Liver (tissue), 9 donors: ENCODE results near the gene TCF7L1. TPM values are rescaled to one million over a fixed set of nuclear protein-coding genes. Genes with fewer than 3 reads are reported as not detected.

Experiments used
- DNase-seq: peaks from one replicate; pipeline ENCODE4 v3.0.0-alpha.2; 2017; ENCODE audit warnings: low spot score
- H3K27ac ChIP-seq, 2 donors: one replicate each; pipeline ENCODE4 v1.7.0; 2013; ENCODE audit warnings: inconsistent platforms in 2 of 2, low read length in 2 of 2, control low read depth in 1 of 2, low read depth in 1 of 2, mild to moderate bottlenecking in 1 of 2
- H3K27me3 ChIP-seq, 4 donors: one replicate each; pipeline versions ENCODE4 v1.6.1 to v1.7.0; 2013; ENCODE audit warnings: low read length in 3 of 4, inconsistent platforms in 1 of 4, mild to moderate bottlenecking in 1 of 4, moderate library complexity in 1 of 4; ENCODE audit not compliant: control insufficient read depth in 4 of 4, insufficient read depth in 4 of 4
- H3K36me3 ChIP-seq, 4 donors: one replicate each; pipeline versions ENCODE4 v1.6.1 to v1.7.0; 2013; ENCODE audit warnings: low read length in 3 of 4, mild to moderate bottlenecking in 3 of 4, low read depth in 1 of 4, moderate library complexity in 1 of 4; ENCODE audit not compliant: control insufficient read depth in 4 of 4, insufficient read depth in 3 of 4
- H3K4me1 ChIP-seq, 4 donors: one replicate each; pipeline versions ENCODE4 v1.6.1 to v1.7.0; 2013; ENCODE audit warnings: low read length in 3 of 4, mild to moderate bottlenecking in 3 of 4, moderate library complexity in 1 of 4; ENCODE audit not compliant: control insufficient read depth in 4 of 4, insufficient read depth in 4 of 4
- H3K4me3 ChIP-seq, 3 donors: one replicate each; pipeline versions ENCODE4 v1.6.1 to v1.7.0; 2013; ENCODE audit warnings: low read length in 3 of 3, control low read depth in 1 of 3, low read depth in 1 of 3, mild to moderate bottlenecking in 1 of 3
- H3K9ac ChIP-seq, 2 donors: one replicate each; pipeline ENCODE4 v1.7.0; 2013; ENCODE audit warnings: low read length in 2 of 2, mild to moderate bottlenecking in 2 of 2, moderate library complexity in 2 of 2, control low read depth in 1 of 2, low read depth in 1 of 2
- H3K9me3 ChIP-seq, 4 donors: one replicate each; pipeline versions ENCODE4 v1.6.1 to v1.7.0; 2013; ENCODE audit warnings: low read length in 3 of 4; ENCODE audit not compliant: control insufficient read depth in 4 of 4
- EGR1 ChIP-seq, 2 donors: IDR thresholded peaks; 2 replicates each; pipeline ENCODE4 v1.6.1; 2016 to 2018; ENCODE audit warnings: antibody characterized with exemption in 2 of 2, low read depth in 2 of 2
- FOXA1 ChIP-seq: IDR thresholded peaks from 2 replicates; pipeline ENCODE4 v1.6.1; 2016; ENCODE audit warnings: antibody characterized with exemption
- FOXA2 ChIP-seq: IDR thresholded peaks from 2 replicates; pipeline ENCODE4 v1.6.1; 2016; ENCODE audit warnings: antibody characterized with exemption
- GABPA ChIP-seq, 2 donors: IDR thresholded peaks in 1 of 2; conservative IDR thresholded peaks in 1 of 2; 2 replicates each; pipeline ENCODE4 v1.6.1; 2016; ENCODE audit warnings: antibody characterized with exemption in 2 of 2, mild to moderate bottlenecking in 1 of 2, moderate library complexity in 1 of 2
- HNF4A ChIP-seq, 2 donors: conservative IDR thresholded peaks; 2 replicates each; pipeline ENCODE4 v1.6.1; 2016; ENCODE audit warnings: antibody characterized with exemption in 2 of 2, mild to moderate bottlenecking in 2 of 2
- HNF4G ChIP-seq: IDR thresholded peaks from 2 replicates; pipeline ENCODE4 v1.6.1; 2016; ENCODE audit warnings: antibody characterized with exemption
- JUND ChIP-seq, 2 donors: IDR thresholded peaks; 2 replicates each; pipeline ENCODE4 v1.6.1; 2016; ENCODE audit warnings: antibody characterized with exemption in 2 of 2
- NR2F2 ChIP-seq: IDR thresholded peaks from 2 replicates; pipeline ENCODE4 v1.6.1; 2016; ENCODE audit warnings: antibody characterized with exemption
- REST ChIP-seq: IDR thresholded peaks from 2 replicates; pipeline ENCODE4 v1.6.1; 2016; ENCODE audit warnings: antibody characterized with exemption, mild to moderate bottlenecking
- RXRA ChIP-seq, 2 donors: IDR thresholded peaks; 2 replicates each; pipeline ENCODE4 v1.6.1; 2017 to 2018; ENCODE audit warnings: antibody characterized with exemption in 2 of 2, mild to moderate bottlenecking in 1 of 2
- SP1 ChIP-seq: IDR thresholded peaks from 2 replicates; pipeline ENCODE4 v1.6.1; 2018; ENCODE audit warnings: antibody characterized with exemption, mild to moderate bottlenecking
- TAF1 ChIP-seq: conservative IDR thresholded peaks from 2 replicates; pipeline ENCODE4 v1.6.1; 2016; ENCODE audit warnings: antibody characterized with exemption, mild to moderate bottlenecking
- YY1 ChIP-seq: IDR thresholded peaks from 2 replicates; pipeline ENCODE4 v1.6.1; 2016; ENCODE audit warnings: antibody characterized with exemption, mild to moderate bottlenecking
- WGBS: extraction: QIAGEN DNeasy Blood & Tissue Kit; methylation state at CpG from one replicate; pipeline ENCODE4 v1.1.7; 2013; 5-methylcytosine and 5-hydroxymethylcytosine counted together
- polyA plus RNA-seq, 2 donors: library from polyadenylated mRNA; stranded (reverse) in 1 of 2; unstranded in 1 of 2; fragments of 200-250 nt in 1 of 2; fragments of >200 nt in 1 of 2; fragmentation: Nextera tagmentation in 1 of 2; extraction: Ambion mirVana in 1 of 2; gene quantifications; one replicate each; pipeline versions ENCODE4 v1.2.1 to v1.2.3, GENCODE V29; 2013 to 2015
- total RNA-seq, 2 donors: library from RNA; depleted of rRNA; stranded (reverse); fragments of >200 nt; gene quantifications; one replicate each; pipeline ENCODE4 v1.2.3, GENCODE V29; 2014
- TF ChIP-seq, protein P1 (sequence below): IDR thresholded peaks from 2 replicates; pipeline ENCODE4 v1.6.1; 2016; ENCODE audit warnings: antibody characterized with exemption
- donor health status: healthy.
- donor health status: healthy.
- donor health status: healthy.
- donor health status: healthy.
- donor health status: healthy.

The TCF7L1 gene
- total and polyA plus RNA-seq, 4 donors, result 1.6 to 6.0 (median 4.8) TPM

GRCh38 chr2:85235281-85235680 lies 102.1 kb downstream of the TCF7L1 start:
- H3K9ac ChIP-seq, result no peak overlapping the region
- H3K36me3 ChIP-seq, result peaks cover 0 to 2% (median 0%) of the 10 kb centered on the region in 4 donors
- DNase-seq, result no peak
- TF ChIP-seq HNF4G (no peak), FOXA2 (no peak), FOXA1 (no peak), HNF4A (conservative IDR thresholded peaks at IDR 0.05) (no peak), RXRA (IDR thresholded peaks at IDR 0.05) (no peak), YY1 (no peak), EGR1 (IDR thresholded peaks at IDR 0.05; ENCODE audit: low read depth in 2 of 2) (no peak), REST (no peak), SP1 (no peak), TAF1 (no peak), NR2F2 (no peak), GABPA (IDR thresholded peaks at IDR 0.05 in 1 of 2, conservative IDR thresholded peaks at IDR 0.05 in 1 of 2) (no peak)
- TF ChIP-seq, protein P1, sequence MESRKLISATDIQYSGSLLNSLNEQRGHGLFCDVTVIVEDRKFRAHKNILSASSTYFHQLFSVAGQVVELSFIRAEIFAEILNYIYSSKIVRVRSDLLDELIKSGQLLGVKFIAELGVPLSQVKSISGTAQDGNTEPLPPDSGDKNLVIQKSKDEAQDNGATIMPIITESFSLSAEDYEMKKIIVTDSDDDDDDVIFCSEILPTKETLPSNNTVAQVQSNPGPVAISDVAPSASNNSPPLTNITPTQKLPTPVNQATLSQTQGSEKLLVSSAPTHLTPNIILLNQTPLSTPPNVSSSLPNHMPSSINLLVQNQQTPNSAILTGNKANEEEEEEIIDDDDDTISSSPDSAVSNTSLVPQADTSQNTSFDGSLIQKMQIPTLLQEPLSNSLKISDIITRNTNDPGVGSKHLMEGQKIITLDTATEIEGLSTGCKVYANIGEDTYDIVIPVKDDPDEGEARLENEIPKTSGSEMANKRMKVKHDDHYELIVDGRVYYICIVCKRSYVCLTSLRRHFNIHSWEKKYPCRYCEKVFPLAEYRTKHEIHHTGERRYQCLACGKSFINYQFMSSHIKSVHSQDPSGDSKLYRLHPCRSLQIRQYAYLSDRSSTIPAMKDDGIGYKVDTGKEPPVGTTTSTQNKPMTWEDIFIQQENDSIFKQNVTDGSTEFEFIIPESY, result no peak
- no peaks in the 10 kb centered on the region for H3K9me3 ChIP-seq
- H3K27me3 ChIP-seq, result no peaks in the 10 kb centered on the region
- no peak overlapping the region for H3K4me3 ChIP-seq
- H3K4me1 ChIP-seq, result peaks cover 0 to 7% (median 2%) of the 10 kb centered on the region in 4 donors
- H3K27ac ChIP-seq, result no peak overlapping the region
- WGBS, result 89% methylated on average over 5 of the region's 5 CpGs

DNA sequence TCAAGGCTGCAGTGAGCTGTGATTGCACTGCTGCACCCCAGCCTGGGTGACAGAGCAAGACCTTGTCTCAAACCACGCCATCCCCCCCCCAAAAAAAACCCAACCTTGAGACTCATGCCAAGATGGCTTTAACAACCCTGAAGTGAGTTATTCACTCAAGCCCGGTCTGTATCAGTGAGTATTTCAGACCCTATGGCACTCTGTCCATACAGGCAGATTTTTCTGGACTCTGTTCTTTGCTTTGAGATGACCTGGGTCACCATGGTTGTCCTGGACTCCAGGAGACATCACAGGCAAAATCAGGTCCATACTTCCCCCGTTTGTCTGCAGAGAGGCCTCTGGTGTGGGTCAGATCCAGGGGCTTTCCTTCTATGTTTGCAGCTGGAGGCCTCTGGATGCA lies 102.9 kb downstream of the TCF7L1 start:
- no peaks in the 10 kb centered on the region for H3K9me3 ChIP-seq
- peaks cover 0 to 7% (median 2%) of the 10 kb centered on the region in 4 donors for H3K4me1 ChIP-seq
- H3K27me3 ChIP-seq, result no peaks in the 10 kb centered on the region
- no peak overlapping the region for H3K27ac ChIP-seq
- peaks cover 0 to 2% (median 0%) of the 10 kb centered on the region in 4 donors for H3K36me3 ChIP-seq
- TF ChIP-seq YY1, result no peak
- TF ChIP-seq TAF1, result no peak
- peak in 1 of 2 donors; percentile 19 for TF ChIP-seq RXRA (IDR thresholded peaks at IDR 0.05)
- no peak for TF ChIP-seq JUND (IDR thresholded peaks at IDR 0.05)
- TF ChIP-seq HNF4G, result peak; percentile 38
- peak; percentile 30 to 81 for TF ChIP-seq HNF4A (conservative IDR thresholded peaks at IDR 0.05)
- peak; percentile 16 for TF ChIP-seq SP1
- DNase-seq, result no peak
- no peak overlapping the region for H3K4me3 ChIP-seq
- H3K9ac ChIP-seq, result no peak overlapping the region
- WGBS, result 71% methylated on average over 3 of the region's 3 CpGs
